Measurements from ENCODE around the gene PLEKHM3. TPM values are rescaled to one million over a fixed set of nuclear protein-coding genes. Genes with fewer than 3 reads are reported as not detected.
A peak's percentile ranks its signal among the peaks of the same experiment; 100 is the strongest.

PLEKHM3 gene
- total and polyA plus RNA-seq, 2 donors (not counting 3 experiments of a cell fraction or from before 2014, with no cell fraction given) = 3.1 to 9.1 TPM

GRCh38 chr2:207870814-207871213, 154.5 kb downstream of the PLEKHM3 start:
- H3K27ac ChIP-seq (ENCODE audit: insufficient read depth, low read depth, low read length) = no peak overlapping the region
- H3K4me3 ChIP-seq (replicated peaks in 1 of 3; ENCODE audit: insufficient read depth in 1 of 3, low read depth in 1 of 3, low read length in 3 of 3) = no peak overlapping the region
- FAIRE-seq = no peak
- DNase-seq (ENCODE audit: low read depth, low spot score) = no peak
- no TSS peak for BruUV-seq (replicated peaks)
- no peaks in the 10 kb centered on the region for H3K79me2 ChIP-seq (ENCODE audit: control insufficient read depth, insufficient read depth, low read length)
- H4K20me1 ChIP-seq (replicated peaks; ENCODE audit: control insufficient read depth, extremely low read depth, insufficient read depth, low read length) = no peaks in the 10 kb centered on the region
- dilution Hi-C loops (cut with MboI; ENCODE audit: extremely low pct_ligation_motif_present, low sequenced_read_pairs) = no loop called here
- ChIA-PET CTCF (interaction anchor here (0.8 to 3.4 kb wide), 3 partner anchors 16 to 125 kb away, joined by 4 to 10 read pairs (median 4); no protein-coding TSS in a partner anchor), POLR2A (no interaction called here)
- H3K4me1 ChIP-seq (ENCODE audit: control insufficient read depth, extremely low read depth, insufficient read depth, low read length) = no peaks in the 10 kb centered on the region
- no peaks in the 10 kb centered on the region for H3K9me3 ChIP-seq (replicated peaks; ENCODE audit: control insufficient read depth, insufficient read depth, low read length)
- no peak overlapping the region for H3K9ac ChIP-seq (replicated peaks; ENCODE audit: extremely low read depth, insufficient read depth, low read length)
- no peak overlapping the region for H3K4me2 ChIP-seq (ENCODE audit: insufficient read depth, low read length)
- intact Hi-C loops (cut with micrococcal nuclease) = no loop called here
- H3K9me1 ChIP-seq (replicated peaks; ENCODE audit: control insufficient read depth, extremely low read depth, insufficient read depth, low read length) = no peaks in the 10 kb centered on the region
- TF ChIP-seq JUN (IDR thresholded peaks at IDR 0.05; ENCODE audit: borderline replicate concordance, insufficient read depth, insufficient read length, low read depth) = no peak
- TF ChIP-seq GATA2 (IDR thresholded peaks at IDR 0.05; ENCODE audit: insufficient read depth, insufficient read length, low read depth, low read length) = no peak
- no peaks in the 10 kb centered on the region for H3K36me3 ChIP-seq (ENCODE audit: control insufficient read depth in 2 of 2, extremely low read depth in 1 of 2, insufficient read depth in 2 of 2, low read length in 2 of 2)
- H3K27me3 ChIP-seq (ENCODE audit: control insufficient read depth in 2 of 2, insufficient read depth in 2 of 2, low read length in 2 of 2) = no peaks in the 10 kb centered on the region
- H2AFZ ChIP-seq (ENCODE audit: low read depth, low read length) = no peak overlapping the region

GRCh38 chr2:207869784-207870778, 155.2 kb downstream of the PLEKHM3 start:
- Histone ChIP-seq H3K27ac (ENCODE audit: insufficient read depth, low read depth, low read length) (no peak overlapping the region), H3K9me3 (replicated peaks; ENCODE audit: control insufficient read depth, insufficient read depth, low read length) (no peaks in the 10 kb centered on the region), H3K27me3 (ENCODE audit: control insufficient read depth in 2 of 2, insufficient read depth in 2 of 2, low read length in 2 of 2) (no peaks in the 10 kb centered on the region), H3K36me3 (ENCODE audit: control insufficient read depth in 2 of 2, extremely low read depth in 1 of 2, insufficient read depth in 2 of 2, low read length in 2 of 2) (no peaks in the 10 kb centered on the region), H3K9me1 (replicated peaks; ENCODE audit: control insufficient read depth, extremely low read depth, insufficient read depth, low read length) (no peaks in the 10 kb centered on the region), H3K9ac (replicated peaks; ENCODE audit: extremely low read depth, insufficient read depth, low read length) (no peak overlapping the region), H3K4me3 (replicated peaks in 1 of 3; ENCODE audit: insufficient read depth in 1 of 3, low read depth in 1 of 3, low read length in 3 of 3) (no peak overlapping the region), H3K4me2 (ENCODE audit: insufficient read depth, low read length) (no peak overlapping the region), H3K79me2 (ENCODE audit: control insufficient read depth, insufficient read depth, low read length) (no peaks in the 10 kb centered on the region), H4K20me1 (replicated peaks; ENCODE audit: control insufficient read depth, extremely low read depth, insufficient read depth, low read length) (no peaks in the 10 kb centered on the region), H2AFZ (ENCODE audit: low read depth, low read length) (no peak overlapping the region), H3K4me1 (ENCODE audit: control insufficient read depth, extremely low read depth, insufficient read depth, low read length) (no peaks in the 10 kb centered on the region)
- intact Hi-C loops (cut with micrococcal nuclease) (no loop called here), dilution Hi-C loops (cut with MboI; ENCODE audit: extremely low pct_ligation_motif_present, low sequenced_read_pairs) (no loop called here)
- CTCF ChIA-PET = interaction anchor here (0.8 to 3.4 kb wide), 5 partner anchors 10 to 170 kb away, joined by 3 to 10 read pairs (median 4); no protein-coding TSS in a partner anchor
- POLR2A ChIA-PET = no interaction called here
- TF ChIP-seq MYC (IDR thresholded peaks at IDR 0.05; ENCODE audit: low read depth, low read length) (no peak), FOS (IDR thresholded peaks at IDR 0.05; ENCODE audit: borderline replicate concordance, insufficient read depth, low read length) (peak; percentile 16), POLR2A (IDR thresholded peaks at IDR 0.05; ENCODE audit: low read depth, low read length) (no peak), EZH2 (IDR thresholded peaks at IDR 0.05; ENCODE audit: borderline replicate concordance, low read depth, low read length, severe bottlenecking) (no peak)
- no TSS peak for BruUV-seq (replicated peaks)
- FAIRE-seq (peak; percentile 40), DNase-seq (ENCODE audit: low read depth, low spot score) (peak; percentile 16)
